T1000 (cell line): ENCODE results near the gene ADAM10.
"Not testable (repeated sequence)": the region's sequence is repeated elsewhere in the genome, so short reads cannot be mapped to it uniquely, and the experiment has no call there.

Experiments
- DNase-seq: peaks from one replicate; lab custom pipeline; 2025; ENCODE audit warnings: mixed read lengths; lab: John Stamatoyannopoulos, UW

Gene ADAM10

GRCh38 chr15:58606577-58607080 is 142.9 kb downstream of the ADAM10 start:
- no peak for DNase-seq

- no peak for DNase-seq
Measured at GRCh38 chr15:58605931-58606530, 143.5 kb downstream of the ADAM10 start.

DNA sequence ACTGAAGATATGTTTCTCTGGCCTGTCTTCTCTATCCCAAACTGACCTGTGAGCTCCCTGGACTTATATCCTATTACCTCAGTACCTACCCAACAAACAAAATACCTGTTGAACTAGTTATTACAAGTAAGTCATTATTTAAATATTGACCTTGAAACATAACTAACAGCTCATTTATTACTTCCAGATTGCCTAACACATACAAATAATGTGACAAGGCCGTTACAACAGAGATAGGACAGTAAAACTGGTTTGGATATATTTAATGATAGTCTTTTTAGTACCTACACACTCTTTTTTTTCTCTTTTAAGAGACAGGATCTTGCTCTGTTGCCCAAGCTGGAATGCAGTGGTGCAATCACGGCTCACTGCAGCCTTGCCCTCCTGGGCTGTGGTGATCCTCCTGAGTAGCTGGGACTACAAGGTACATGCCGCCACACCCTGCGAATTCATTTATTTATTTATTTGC is 145.0 kb downstream of the ADAM10 start:
- DNase-seq, result no peak

DNA sequence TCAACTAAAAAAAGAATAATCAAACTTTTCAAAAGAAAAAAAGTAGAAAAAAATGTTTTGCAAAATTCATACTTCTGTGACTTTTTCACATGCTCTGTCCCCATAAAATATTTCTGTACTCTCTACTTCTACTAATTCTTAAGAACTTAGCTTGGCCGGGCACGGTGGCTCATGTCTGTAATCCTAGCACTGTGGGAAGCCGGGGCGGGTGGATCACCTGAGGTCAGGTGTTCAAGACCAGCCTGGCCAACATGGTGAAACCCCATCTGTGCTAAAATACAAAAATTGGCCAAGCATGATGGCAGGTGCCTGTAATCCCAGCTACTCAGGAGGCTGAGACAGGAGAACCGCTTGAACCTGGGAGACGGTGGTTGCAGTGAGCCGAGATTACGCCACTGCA is 145.6 kb downstream of the ADAM10 start:
- DNase-seq, result not testable (repeated sequence)

DNA sequence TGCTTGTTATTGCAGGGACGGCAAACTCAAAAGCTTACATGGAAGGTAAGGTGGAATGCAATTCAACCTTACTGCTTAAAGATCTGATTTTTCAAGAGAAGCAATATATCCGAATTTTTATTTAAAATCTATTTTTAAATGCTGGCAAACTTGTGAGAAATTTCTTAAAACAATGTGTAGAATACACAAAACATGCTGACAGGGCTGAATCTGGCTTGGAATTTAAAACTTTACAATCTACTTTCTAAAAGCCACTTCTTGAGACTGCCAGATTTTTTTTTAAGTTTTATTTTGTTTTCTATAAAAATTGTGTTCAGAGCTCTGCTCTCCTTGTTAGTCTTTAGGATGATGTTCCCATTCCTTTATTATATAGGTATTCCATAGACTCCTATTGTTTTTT is 146.7 kb downstream of the ADAM10 start:
- no peak for DNase-seq

DNA sequence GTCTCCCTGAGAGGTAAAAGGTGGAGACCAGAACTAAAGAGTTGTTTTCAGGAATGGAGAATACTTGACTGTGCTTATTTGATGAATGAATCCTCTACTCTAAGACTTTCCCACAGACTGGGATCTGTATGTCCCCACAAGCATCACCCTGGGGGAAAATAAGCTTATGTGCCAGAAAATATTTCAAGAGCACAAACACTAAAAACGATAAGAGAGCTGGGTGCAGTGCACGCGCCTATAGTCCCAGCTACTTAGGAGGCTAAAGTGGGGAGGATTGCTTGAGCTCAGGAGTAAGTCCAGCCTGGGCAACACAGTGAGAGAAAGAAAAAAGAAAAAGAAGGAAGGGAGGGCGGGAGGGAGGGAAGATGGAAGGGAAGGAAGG is 150.7 kb downstream of the ADAM10 start:
- no peak for DNase-seq

DNA sequence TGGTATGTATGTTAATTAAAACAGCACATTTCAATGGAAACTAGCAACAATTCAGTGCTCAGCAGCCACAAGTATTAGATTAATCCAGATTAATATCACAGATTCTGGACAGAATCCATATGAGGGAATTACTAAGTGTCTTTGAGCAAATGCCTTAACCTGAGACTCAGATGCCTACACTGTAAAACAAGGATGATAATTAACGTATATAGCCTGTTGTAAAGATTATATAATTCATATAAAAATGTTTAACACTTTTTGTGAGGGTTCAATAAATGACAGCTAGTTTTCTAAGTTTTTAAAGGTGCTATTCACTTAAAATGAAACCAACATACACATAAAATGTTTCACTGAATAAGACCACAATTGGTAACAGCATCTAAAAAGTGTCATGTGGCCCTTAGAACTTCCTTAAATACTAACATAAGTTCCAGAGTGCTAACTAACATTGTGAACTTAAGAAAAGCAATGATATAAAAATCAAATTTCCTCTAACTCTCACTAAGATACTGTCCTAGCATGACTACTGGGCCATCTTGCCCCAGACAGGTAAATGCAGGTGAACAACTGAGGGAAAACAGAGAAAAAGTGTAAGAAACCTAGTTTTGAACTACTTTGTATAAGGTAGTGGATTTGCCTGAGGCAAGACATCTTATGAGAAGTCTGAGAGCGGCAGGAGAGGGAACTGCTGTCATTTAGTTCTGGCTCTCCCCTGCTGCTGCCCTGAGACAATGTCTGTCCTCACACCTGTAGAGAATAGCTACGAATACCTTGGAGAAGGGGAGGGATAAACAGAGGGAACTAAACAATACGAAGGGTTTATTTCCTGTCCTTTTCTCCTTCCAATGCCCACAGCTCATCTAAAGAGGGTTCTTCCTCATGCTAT is 151.3 kb downstream of the ADAM10 start:
- DNase-seq, result no peak

DNA sequence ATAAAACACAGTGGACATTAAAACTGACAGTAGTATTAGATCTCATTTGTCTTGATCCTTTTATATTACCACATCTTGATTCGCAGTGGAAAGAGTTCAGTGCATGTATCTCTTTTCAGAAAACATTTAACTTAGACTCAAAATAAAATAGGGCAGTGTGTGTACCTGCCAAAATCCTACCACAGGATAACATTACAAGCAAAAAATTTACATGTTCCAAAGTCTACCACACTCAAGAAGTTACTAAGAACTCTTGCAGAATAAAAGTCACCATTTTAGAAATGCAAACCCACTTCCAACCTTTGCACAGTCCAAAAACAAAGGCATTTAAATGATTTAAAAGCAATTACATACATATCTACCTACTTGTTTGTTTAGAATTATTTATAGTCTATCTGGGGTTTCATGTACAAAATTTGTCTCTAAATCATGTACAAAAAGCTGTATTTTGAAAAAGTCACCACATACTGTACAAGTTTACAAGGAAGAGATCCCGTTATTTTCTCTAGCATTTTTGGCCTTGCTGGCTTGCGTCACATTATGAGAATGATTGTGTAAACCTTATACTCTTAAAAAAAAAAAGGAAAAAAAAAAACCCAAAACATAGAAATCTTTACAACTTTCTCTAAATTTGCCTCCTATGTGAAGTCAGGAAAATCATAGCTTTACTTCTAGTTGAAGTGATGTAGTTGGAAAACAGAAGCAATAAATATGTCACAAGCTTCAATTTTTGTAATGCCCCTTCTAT is 153.8 kb downstream of the ADAM10 start:
- DNase-seq, result no peak

DNA sequence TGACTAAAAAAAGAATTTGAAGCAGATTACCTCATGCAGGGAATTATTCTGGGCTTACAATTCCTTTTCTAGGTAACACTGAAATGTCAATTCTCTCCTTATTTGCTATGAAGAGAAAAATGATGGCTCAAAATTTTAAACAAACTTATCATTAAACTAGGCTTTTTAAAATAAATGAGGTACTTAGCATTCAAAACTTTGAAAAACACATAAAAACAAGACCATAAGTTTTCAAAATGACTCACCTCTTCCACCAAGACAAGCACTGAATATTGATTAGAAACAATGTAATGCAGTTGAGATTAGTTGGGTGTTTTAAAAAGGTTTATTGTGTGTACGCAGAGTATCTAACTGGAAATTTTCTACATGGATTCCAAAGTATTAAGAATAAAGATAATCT is 154.6 kb downstream of the ADAM10 start:
- DNase-seq, result no peak

DNA sequence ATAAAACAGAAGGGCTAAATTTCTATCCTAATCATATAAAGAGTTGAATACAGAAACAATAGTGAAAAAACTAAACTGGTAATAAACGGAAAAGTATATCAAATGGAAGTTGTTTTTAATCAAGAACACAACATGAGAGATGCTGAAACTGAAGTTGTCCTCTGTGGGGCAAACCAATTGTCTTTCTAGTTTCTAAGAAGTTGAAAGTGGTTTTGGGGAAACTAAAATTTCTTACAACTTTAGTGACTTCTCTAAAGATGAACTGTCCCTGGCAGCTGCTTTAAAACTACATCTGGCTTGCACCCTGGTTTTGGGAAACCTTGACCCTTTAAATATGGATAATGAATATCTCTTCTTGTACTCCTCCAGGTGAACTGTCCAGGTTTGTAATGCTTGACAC is 155.6 kb downstream of the ADAM10 start:
- no peak for DNase-seq

DNA sequence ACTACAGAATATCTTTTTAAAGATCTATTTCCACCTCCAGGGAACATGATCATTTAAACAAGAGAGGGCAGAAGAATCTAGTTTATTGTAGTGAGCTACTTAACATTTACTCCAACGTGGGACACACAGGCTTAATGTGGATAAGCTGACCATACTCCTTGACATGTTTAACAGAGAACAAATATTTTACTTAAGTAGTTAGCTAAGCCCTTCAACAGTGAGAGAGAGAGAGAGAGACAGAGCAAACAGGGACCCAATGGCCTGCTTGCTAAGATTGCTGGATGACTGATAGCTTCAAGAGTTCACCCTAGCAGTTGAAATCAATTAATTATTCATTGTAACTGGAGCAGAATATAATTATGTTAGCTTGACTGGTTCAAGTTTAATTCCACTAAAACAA is 158.6 kb downstream of the ADAM10 start:
- DNase-seq, result no peak

GRCh38 chr15:58590236-58590635 is 159.3 kb downstream of the ADAM10 start:
- DNase-seq, result no peak

DNA sequence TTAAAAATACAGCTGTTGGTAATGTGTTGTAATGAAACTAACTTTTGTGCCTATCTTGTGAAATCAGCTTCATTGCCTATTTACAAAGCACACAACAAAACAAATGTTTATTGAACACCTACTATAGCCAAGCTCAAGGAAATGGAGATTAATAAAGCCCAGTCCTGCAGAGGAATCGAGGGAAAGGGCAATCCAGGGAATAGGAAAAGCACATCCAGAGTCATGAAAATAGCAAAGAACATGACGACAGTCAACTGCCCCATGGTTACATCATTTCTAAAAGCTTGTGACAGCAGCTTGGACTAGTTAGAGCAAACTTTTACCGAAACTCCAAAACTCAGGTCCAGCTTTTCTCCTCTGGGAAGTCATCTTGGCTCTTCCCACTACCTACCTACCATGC is 160.5 kb downstream of the ADAM10 start:
- no peak for DNase-seq

- no peak for DNase-seq
Measured at GRCh38 chr15:58588096-58588495, 161.4 kb downstream of the ADAM10 start.

DNA sequence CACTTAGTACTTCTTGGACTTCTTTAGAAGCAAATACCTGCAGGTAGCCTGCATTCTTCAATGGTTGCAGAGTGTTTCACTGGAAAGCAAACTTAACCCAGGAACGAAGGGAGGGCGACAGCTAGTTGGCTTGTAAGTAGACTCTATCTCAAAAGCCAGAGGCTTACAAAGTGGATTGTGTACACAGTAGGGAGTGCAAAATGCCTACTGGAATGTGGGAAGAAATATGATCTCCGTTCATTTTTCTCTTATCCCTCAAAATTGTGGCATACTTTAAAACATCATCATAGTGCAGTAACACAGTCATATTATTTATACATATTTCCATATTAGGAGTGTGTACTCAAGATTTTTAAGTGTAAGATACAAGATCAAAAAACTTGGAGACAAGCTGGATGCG is 162.0 kb downstream of the ADAM10 start:
- DNase-seq, result no peak

- no peak for DNase-seq
Measured at GRCh38 chr15:58585693-58586443, 163.6 kb downstream of the ADAM10 start.

DNA sequence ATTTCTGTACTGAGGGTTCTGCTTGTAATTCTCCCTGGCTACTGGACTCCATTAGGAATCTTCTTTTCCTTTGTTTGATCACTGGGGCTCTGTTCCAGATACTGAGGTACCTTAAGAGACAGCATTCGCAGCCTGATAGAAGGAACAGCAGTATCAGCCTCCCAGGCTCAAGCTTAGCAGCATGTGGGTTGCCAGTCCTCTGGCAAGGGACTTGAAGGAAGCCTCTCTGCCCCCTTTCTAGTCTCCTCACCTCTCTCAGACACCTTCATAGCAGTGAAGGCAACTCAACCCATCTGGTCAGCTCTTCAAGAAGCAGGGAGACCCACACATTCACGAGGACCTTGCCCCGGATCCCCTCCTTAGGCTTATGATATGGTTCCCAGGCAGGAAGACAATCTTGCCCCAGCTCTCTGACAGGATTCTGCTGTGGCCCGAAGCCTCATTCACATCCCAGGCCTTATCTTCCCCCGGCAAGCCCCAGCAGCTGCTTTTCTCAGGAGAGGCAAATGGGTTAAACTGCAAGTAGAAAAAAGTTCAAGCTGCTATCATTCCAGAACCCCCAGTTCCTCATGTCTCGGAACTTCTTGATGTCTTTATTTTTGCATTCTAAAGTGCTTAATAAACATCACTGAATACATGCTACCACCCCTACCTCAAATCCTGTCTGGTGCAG is 164.6 kb downstream of the ADAM10 start:
- DNase-seq, result no peak

DNA sequence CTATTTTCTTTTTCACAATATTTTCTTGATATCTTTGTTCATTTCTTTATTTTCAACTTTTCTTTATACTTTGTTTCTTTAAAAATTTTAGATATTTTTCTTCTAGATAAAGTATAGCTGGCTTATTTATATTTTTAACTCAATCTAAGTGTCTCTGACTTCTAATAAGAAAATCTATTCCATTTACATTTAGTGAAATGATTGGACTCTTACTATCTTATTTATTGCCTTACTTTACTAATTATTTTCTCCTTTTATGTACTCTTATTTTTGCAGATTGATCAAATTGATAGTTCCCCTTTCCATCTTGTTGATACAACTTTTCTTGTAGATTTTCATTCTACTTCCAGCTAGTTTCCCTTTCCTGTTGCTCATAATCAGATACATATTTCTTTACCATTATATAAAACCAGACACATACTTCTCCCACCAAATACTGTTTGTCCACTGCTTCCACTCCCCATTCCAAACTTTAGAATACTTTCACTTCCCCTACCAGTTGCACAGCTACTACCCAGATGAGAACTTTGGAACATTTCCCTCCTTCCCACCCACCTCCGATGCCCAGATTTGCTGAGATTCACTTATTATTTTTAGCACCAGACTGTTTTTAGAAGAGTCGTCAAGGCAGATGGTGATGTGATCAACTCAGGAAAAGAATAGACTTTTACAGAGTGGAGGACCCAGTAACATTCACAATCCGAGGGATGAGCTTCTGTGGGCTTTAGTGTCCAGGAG is 166.2 kb downstream of the ADAM10 start:
- no peak for DNase-seq

DNA sequence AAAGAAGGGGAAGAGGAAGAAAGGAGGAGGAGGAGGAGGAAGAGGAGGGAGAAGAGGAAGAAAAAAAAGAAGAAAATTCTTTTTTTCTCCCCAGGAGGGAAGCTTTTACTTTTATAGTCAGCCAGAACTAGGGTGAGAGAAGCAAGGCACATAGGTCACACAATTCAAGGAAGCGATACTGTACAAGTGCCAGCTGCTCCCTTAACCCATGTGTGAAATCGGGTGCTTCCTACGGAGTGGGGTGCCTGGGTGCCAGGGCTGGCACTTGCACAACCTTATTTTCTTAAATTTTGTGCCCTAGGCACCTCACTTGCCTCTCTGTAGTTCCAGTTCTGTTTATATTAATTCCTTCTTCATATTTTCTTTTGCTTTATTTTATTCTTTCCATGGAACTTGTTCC is 167.3 kb downstream of the ADAM10 start:
- no peak for DNase-seq

DNA sequence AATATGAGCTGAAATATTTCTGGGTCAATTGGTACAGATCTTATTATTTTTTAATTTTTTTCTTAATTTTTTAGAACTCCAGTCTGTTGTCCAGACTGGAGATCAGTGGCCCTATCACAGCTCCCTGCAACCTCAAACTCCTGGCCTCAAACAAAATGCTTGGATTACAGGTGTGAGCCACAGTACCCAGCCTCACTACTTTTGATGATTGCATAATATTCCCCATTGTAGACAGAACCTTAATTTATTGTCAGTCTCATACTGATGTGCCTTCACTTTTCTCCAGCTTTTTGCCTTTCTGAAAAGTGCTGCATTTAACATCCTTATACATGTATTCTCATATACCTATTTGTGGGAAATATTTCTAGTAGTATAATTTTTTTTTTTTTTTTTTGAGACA is 172.8 kb downstream of the ADAM10 start:
- no peak for DNase-seq
